Hepatic stellate cell (primary cell): ENCODE results near the gene CEP120.
"Not testable (repeated sequence)": the region's sequence is repeated elsewhere in the genome, so short reads cannot be mapped to it uniquely, and the experiment has no call there.

Experiments
- DNase-seq: peaks from one replicate; pipeline ENCODE4 v3.0.0; 2011; ENCODE audit warnings: low spot score

The CEP120 gene

DNA sequence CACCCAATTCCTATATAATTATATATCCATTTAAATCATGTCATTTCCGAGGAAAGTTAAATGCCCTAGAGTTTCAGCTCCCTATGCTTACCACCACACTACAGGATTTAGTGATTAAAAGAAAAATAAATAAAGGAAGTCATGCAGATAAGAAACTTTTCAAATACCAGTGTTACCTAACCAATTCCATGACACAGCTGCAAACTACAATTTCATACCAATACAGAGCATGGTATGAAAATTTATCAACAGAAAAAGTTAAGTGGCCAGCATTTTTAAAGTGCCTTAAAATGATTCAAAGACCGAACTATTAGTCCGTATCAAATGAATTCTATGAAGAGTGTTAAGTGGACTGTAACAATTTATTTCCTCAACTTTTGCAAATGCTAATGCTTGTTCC, 35.9 kb downstream of the CEP120 start:
- no peak for DNase-seq

- no peak for DNase-seq
These were observed 41.0 kb downstream of the CEP120 start for GRCh38 chr5:123382252-123382651.

DNA sequence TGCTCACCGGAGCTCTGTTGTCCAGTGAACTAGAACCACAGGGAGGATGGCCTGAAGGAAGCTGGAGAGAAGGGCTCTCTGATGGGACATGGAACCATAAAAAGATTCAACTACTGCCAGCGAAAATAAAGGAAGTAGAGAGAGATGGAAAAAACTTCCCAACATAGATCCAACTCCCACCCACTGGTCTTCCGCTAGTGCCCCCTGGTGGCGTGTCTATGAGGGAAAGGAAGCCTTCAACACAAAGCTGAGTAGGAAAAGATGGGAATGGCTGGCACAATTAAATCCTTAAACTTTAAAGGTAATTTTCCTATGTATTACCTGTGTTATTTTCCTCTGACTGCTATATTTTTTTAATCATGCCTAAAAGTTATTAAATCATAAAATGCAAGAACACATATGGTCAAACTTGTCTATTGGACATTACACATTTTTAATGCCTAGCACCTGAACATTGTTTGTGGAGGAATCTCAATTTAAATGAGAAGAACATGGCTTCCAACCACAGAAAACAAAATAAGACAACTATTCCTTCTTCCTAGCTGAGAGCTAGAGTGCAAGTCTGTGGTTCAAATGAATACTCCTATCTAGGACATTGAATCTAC, 51.5 kb downstream of the CEP120 start:
- DNase-seq: no peak

DNA sequence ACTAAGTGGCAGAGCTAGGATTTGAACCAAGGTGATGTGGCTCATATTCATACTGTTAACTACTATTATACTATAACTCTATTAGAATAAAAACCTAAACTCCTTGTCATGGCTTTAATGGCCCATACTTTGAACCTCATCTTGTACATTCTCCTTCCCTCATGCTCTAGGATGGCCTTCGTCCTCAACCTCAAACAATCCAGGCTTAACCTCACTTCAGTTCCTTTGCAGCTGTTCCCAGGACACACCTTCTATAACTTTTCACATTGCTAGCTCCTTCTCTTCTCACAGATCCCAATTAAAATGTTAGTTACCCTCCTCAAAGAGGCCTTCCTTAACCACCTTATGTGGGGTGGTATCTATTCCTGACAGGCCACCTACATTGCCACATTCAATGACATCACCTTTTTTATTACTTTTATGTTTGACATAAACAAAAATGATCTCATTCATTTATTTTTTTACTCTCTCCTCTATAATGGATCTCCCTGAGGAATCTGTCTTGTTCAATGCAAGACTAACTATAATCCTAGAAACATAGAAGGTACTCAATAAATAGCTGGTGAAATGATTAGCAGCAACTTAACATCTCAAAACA, 53.7 kb downstream of the CEP120 start:
- DNase-seq: no peak

GRCh38 chr5:123367739-123368138, 55.5 kb downstream of the CEP120 start:
- no peak for DNase-seq

DNA sequence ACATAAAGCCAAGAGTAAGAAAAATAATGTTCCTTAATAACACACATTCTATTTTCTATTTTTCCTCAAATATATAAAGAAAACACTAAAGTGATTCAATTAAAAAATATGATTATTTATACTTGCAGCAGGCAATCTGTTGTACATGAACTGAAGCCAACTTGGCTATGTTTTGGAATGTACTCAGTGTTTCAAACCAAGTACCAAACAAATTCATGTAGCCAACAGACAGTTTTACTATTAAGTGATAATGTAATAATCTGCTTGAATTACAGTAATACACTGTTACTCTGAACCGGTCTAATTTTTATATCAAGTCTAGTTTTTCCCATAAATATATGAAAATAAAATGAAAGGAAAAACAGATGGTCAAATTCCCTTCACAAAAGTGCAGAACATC, 58.0 kb downstream of the CEP120 start:
- DNase-seq: no peak

DNA sequence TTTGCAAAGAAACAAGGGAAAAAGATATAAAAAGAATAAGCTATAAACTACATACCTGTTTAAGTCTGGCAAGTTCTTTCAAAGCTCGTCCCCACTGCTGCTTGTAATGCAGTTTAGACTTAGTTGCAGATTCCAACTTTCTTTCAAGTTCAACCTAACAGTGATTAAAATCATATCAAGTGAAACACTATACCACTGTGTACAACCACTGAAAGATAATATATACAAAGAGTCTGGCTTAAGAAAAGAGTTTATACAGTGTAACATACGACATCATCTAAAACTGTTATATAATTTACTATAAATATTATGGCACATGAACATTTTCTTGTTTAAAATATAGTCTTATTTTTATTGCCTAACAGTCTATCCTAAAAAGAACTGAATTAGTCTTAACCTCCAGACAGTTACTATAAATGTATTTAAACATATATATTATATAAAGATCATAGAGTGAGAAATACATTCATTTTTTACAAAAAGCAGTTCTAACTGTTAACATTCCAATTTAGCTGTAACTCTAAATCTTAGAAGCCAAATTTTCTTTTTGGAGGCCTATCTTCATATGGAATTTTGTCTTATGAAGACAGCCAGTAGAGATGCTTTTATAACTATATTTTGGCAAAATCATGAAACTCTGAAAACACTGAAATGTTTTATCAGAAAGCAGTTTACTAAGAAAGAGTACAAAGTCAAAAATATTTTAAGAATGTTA, 58.6 kb downstream of the CEP120 start:
- DNase-seq: no peak

- DNase-seq: no peak
These were observed 62.3 kb downstream of the CEP120 start for GRCh38 chr5:123360910-123361309.

DNA sequence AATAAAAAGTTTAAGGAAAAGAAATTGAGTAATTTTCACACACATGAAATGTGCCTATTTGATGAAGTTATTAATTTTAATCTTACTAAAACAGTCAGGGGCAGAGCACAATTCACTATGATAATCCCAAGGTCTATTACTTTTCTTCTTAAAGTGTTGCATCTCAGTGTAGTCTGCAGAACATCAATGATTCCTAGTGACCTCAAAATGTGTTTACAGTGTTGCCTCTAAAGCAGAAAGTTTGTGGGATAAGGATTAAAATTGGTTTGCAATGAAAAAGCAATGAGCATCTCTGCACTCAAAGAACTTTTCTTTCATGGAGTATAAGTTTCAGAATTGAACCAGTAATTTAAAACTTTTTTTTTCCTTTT, 63.0 kb downstream of the CEP120 start:
- DNase-seq: no peak

GRCh38 chr5:123359454-123360200, 63.6 kb downstream of the CEP120 start:
- no peak for DNase-seq

DNA sequence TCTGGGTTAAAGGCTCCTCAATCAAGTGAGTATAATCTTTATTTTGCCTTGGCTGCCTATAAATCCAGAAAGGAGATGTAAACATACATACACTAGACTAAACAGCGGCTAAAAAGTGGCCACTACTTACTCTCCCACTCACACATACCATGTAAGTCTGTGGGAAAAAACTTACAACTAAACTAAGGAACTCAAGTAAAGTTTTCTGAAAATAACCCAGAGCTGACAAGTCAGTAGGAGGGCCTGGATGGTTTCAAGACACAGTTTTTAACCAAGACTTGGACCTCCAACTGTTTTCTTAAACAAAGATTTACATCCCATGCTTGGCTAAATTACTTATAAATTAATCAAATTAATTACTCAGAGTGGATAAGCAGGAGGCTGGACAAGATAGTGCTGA, 64.5 kb downstream of the CEP120 start:
- DNase-seq: no peak

DNA sequence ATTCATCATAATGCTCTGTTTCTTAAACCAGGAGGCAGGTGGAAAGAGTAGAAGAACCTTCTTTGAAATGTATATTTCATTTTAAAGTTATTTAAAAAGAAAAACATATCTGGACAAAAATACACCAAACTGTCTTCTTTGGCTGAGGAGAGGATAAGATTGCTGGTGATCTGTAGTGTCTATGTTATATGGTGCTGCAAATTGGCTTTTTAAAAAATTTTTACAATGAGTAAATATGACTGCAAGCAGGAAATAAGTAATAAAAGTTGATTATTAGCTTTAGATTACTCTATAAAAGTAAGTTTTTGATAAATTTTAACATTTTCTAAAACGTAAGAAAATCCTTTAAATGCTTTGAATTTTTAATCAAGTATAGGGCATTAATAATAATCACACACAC, 64.9 kb downstream of the CEP120 start:
- DNase-seq: no peak

GRCh38 chr5:123351820-123352219, 71.4 kb downstream of the CEP120 start:
- DNase-seq: no peak

- DNase-seq: no peak
These were observed 72.0 kb downstream of the CEP120 start for GRCh38 chr5:123351240-123351639.

- no peak for DNase-seq
These were observed 72.5 kb downstream of the CEP120 start for GRCh38 chr5:123350742-123351141.

DNA sequence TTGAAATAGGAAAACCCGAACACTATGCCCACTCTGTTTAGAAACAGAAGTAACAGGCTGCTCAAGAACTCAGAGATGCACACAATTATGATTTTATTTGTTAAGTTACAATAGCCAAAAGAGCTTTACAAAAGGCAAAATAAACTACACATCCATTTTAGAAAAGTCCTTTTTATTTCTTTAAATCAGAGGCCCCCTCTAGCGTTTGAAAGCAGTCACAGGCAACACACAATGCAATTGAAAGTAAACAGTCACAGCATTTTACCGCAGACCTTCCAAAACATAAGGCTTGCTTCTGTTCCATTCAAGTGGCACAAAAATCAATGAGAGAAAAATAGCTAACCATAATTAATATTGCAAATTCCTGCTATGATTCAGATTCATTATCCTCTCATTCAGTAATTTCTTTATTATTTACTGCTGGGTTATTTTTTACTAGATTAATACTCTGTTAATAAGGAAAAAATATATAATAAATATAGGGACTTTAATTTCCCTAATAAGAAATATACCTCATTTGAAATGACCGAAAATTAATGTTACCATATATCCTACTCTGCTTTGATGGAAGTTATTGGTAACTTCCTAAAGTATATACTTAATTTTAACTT, 78.3 kb downstream of the CEP120 start:
- peak; percentile 7 for DNase-seq

DNA sequence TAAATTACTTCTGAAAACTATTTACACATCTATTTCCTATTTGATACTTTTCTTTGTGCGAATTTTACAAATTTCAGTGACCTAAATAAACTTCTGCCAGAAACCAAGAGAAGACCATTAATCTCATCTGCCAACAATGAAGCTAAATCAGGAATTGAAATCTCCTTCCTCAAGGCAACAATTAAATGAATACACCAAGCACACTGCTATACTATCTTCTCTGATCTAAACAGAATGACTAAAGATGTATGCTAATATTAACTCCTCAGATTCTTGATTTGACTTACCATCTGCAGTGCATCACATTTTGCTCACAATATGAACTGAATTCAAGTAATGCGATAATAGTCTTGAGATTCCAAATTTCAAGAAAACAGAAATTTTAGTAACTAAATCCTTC, 82.3 kb downstream of the CEP120 start:
- no peak for DNase-seq

- DNase-seq: not testable (repeated sequence)
These were observed 114.8 kb downstream of the CEP120 start for GRCh38 chr5:123308377-123308776.

DNA sequence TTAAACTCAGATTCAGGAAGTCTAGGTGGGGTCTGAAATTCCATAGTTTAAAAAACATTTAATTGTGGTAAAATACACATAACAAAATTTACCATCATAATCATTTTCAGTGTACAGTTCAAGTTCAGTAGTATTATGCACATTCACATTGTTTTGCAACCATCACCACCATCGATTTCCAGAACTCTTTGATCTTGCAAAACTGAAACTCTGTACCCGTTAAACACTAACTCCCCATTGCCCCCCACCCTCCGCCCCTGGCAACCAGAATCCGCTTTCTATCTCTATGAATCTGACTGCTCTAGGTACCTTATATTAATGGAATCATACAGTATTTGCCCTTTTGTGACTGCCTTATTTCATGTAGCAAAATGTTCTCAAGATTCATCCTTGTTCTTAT, 117.5 kb downstream of the CEP120 start:
- DNase-seq: no peak

GRCh38 chr5:123304777-123305316, 118.4 kb downstream of the CEP120 start:
- DNase-seq: no peak

DNA sequence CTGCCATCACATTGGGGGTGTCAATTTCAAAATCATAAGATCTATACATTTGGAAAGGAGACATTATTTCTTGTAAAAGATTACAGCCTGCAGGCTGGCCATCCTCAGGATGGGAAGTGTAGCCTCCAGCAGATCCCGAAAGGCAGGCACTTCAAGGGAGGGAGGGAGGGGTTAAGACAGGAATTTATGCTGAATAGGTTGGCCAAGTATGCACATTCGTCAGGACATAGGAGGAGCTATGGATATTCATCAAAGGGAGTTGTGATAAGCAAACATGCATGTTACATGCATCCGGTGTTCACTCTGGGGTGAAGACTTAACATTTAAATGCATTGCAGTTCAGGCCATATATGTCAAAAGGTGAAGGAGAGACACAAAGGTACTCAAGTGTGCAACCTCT, 119.4 kb downstream of the CEP120 start:
- DNase-seq: no peak

DNA sequence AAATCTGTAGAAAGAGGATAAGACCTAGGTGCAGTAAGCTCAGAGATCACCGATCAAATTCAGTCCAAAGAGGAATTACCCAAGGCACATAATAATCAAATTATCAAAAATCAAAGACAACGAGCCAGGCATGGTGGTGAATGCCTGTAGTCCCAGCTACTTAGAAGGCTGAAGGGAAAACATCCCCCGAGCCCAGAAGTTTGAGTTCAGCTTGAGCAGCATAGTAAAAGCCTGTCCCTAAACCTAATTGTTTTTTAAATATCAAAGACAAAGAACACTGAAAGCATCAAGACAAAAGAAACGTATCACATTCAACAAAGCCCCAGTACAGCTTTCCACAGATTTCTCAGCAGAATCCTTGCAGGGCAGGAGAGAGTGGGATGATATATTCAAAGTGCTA, 122.9 kb downstream of the CEP120 start:
- no peak for DNase-seq
